T-helper 1 cell treated with Interleukin-12 subunit alpha and Interleukin-12 subunit beta and Interleukin-4 antibody, amounts not matched to agents 30 ng/mL and 1 ng/mL, for 36 hours (primary cell): ENCODE data around the gene B4GALNT3. TPM values are rescaled to one million over a fixed set of nuclear protein-coding genes. Genes with fewer than 3 reads are reported as not detected.

Experiments used
- intact Hi-C: fragments of 100-400 bp; cut with micrococcal nuclease; formaldehyde crosslinking; loops from one replicate; pipeline ENCODE4 v1.15.1; 2024
- total RNA-seq: library from RNA; stranded (reverse); gene quantifications from 2 replicates; pipeline ENCODE4 v1.2.3, GENCODE V29; 2022

Gene B4GALNT3
- total RNA-seq, 1 donor from 2014 or later, result 13.6 TPM

DNA sequence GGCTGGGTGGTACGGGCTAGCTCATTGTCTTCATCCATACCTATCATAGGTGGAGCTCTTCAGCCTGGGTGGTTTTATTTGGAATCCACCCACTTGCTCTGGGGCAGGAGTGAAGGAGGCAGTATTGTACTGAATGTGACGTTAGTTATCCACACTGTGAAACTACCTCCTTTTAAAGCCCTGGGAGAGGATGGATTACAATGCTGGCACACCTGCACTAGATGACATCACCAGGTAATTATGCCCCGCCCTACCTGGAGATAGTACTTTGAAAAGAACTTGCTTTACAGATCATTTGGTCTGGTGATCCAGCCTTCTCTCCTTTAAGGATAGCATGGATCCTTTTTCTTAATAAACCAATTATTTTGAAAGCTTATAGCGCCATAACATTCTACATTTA, 78.0 kb downstream of the B4GALNT3 start:
- intact Hi-C loops, result loop anchor here (2.0 kb wide), 1 partner anchor 49 kb away; no protein-coding TSS in a partner anchor

- intact Hi-C loops, result loop anchor here (2.0 kb wide), 1 partner anchor 50 kb away; no protein-coding TSS in a partner anchor
These were observed 79.2 kb downstream of the B4GALNT3 start for GRCh38 chr12:538731-539539.

- intact Hi-C loops, result loop anchor here (2.0 kb wide), 1 partner anchor 51 kb away; no protein-coding TSS in a partner anchor
These were observed 80.0 kb downstream of the B4GALNT3 start for GRCh38 chr12:539540-540310.

GRCh38 chr12:541676-542324, 82.1 kb downstream of the B4GALNT3 start:
- intact Hi-C loops, result no loop called here

- intact Hi-C loops, result no loop called here
These were observed 82.8 kb downstream of the B4GALNT3 start for GRCh38 chr12:542395-543113.

- intact Hi-C loops, result no loop called here
These were observed 83.3 kb downstream of the B4GALNT3 start for GRCh38 chr12:543114-543451.

GRCh38 chr12:544142-544541, 84.4 kb downstream of the B4GALNT3 start:
- intact Hi-C loops, result no loop called here

GRCh38 chr12:544941-545635, 85.3 kb downstream of the B4GALNT3 start:
- intact Hi-C loops, result no loop called here

- intact Hi-C loops, result loop anchor here (2.0 kb wide), 1 partner anchor 103 kb away; no protein-coding TSS in a partner anchor
These were observed 86.1 kb downstream of the B4GALNT3 start for GRCh38 chr12:545835-546234.

DNA sequence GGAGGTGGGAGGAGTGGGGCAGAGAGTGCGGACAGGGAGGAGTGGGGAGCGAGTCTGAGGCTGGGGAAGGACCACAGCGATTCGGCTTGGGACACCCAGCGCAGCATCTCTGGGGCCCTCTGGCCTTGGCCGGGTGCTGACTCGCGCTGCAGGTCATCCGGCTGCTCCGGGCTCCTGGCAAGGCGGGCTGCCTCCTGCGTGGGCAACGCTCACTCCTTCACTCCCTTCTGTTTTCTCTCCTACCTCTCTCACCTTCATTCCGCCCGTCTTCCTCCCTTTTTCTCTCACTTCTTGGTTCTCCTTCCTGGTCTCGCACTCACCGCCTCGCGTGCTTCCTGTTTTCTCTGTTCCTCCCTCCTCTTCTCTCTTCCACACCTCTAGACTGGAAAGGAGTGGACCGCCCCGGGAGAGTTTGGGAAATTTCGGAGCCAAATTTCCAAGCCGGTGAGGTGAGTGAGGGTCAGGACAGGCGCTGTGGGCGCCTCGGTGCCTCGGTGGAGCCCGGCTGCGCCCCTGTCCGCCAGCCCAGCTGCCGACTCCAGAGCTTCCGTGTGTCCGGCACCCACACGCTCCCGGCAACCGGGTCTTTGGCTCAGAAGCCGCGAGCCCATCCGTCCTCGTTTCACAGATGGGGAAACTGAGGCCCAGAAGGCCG, 86.7 kb downstream of the B4GALNT3 start:
- intact Hi-C loops, result loop anchor here (2.0 kb wide), 1 partner anchor 104 kb away; no protein-coding TSS in a partner anchor

DNA sequence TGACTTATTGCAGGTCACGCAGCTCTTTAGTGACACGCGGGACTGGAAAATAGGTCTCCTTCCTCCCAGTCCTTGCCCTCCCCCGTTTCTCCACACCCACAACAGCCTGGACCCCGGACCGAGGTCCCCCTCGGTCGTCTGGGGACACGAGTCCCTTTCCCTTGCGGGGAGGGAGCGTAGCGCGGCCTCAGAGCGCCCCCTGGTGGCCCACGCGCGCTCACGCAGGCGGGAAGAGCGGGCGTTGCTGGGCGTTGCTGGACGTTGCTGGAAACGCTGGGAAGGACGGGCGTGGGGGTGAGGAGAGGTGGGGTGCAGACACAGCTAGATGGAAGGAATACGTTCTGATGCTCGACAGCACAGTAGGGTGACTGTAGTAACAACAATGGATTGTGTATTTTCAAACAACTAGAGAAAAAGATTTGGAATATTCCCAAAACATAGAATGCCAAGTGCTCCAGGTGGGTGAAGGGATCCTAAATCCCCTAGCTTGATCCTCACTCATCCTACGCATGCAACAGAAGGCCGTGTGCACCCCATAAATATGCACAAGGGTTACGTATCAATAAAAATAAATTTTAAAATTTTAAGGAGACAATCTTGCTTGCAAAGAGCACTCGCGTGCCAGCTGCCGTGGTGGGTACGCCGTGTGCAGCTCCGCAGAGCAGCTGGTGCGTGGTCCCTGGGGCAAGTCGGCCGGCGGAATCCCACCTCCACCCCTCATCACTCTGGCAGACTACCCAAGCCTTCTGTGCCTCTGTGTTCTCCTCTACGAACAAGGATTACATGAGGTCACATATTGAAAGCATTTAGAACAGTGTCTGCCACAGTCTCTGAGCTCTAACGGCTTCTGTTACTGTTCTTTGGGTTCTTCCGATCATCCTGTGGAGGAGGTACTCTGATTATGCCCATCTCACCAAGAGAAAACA, 87.4 kb downstream of the B4GALNT3 start:
- intact Hi-C loops, result loop anchor here (1.0 to 2.0 kb wide), 2 partner anchors 94 to 104 kb away; no protein-coding TSS in a partner anchor

GRCh38 chr12:547883-548470, 88.2 kb downstream of the B4GALNT3 start:
- intact Hi-C loops, result loop anchor here (1.0 to 2.0 kb wide), 2 partner anchors 95 to 105 kb away; no protein-coding TSS in a partner anchor

DNA sequence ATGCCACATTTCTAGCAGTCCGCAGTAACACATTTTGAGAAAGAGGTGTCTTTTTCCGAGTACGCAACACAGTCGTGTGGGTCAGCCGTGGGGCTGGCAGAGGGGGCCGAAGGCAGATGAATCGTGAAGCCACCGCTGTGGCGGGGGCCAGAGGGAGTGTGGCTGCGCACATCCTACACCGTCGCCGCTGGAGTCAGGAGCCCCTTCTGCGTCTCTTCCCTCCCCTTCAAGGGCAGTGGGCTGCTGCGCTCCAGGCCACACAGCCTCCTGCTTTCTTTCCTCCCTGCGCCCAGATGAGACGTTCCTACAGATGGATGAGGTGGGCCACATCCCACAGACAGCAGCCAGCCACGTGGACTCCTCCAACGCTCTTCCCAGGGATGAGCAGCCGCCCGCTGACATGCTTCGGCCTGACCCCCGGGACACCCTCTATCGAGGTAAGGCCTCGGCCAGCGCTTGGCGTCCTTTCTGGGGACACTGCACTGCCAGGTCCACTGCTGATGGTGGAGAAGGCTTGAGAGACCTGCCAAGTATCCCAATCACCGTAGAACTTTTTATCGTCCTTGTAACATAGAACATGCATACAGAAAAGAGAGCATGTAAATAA, 89.8 kb downstream of the B4GALNT3 start:
- intact Hi-C loops, result no loop called here

DNA sequence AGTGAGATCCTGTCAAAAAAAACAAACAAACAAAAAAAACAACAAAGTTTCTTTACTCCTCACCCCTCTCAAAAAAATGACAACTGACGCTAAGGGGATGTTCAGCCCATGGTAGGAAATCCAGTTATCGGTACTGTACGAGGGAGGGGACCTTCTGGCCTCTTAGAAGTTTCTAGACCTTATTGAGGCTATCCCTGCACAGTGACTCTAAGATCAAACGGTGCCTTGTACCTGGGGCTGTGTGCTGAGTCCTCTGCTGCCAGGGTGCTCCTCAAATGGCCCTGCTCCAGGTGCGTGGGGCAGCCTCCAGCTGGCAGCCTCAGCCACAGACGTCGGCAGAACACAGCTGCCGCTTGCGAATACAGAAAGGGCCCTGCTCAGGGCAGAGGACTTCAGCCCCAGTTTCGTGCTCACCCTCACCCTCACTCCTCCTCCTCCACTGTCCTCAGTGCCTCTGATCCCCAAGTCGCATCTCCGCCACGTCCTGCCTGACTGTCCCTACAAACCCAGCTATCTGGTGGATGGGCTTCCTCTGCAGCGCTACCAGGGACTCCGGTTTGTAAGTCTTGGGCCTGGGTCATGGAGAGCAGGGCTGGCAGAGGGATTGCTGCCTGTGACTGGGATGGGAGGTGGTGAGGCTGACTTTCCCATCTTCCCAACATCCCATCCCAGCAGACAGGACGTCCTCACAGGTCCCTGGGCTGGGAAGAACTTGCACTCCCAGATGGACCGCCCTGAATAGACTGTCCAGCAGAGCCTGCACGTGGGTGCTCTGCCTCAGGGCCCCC, 90.9 kb downstream of the B4GALNT3 start:
- intact Hi-C loops, result no loop called here

GRCh38 chr12:552466-552865, 92.7 kb downstream of the B4GALNT3 start:
- intact Hi-C loops, result no loop called here

DNA sequence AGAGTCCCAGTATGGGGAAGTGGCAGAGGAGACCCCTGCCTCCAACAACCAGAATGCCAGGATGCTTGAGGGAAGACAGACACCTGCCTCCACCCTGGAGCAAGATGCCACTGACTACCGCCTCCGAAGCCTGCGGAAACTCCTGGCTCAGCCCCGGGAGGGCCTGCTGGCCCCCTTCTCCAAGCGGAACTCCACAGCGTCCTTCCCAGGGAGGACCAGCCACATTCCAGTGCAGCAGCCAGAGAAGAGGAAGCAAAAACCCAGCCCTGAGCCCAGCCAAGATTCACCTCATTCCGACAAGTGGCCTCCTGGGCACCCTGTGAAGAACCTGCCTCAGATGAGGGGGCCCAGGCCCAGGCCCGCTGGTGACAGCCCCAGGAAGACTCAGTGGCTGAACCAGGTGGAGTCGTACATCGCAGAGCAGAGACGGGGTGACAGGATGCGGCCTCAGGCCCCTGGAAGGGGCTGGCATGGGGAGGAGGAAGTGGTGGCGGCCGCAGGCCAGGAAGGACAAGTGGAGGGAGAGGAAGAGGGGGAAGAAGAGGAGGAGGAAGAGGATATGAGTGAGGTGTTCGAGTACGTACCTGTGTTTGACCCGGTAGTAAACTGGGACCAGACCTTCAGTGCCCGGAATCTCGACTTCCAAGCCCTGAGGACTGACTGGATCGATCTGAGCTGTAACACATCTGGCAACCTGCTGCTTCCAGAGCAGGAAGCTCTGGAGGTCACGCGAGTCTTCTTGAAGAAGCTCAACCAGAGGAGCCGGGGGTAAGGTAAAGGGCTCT, 93.7 kb downstream of the B4GALNT3 start:
- intact Hi-C loops, result loop anchor here (1.0 kb wide), 1 partner anchor 10 kb away; no protein-coding TSS in a partner anchor
